ENCODE results near the gene FAM222B.
A peak's percentile ranks its signal among the peaks of the same experiment; 100 is the strongest.
"Not testable (repeated sequence)": the region's sequence is repeated elsewhere in the genome, so short reads cannot be mapped to it uniquely, and the experiment has no call there.

FAM222B gene

GRCh38 chr17:28726627-28727491 lies 115.7 kb downstream of the FAM222B start:
- DNase-seq = peak; percentile 97
- Mint-ChIP-seq H3K27ac (peak overlapping the region; percentile 96), H3K4me3 (peak overlapping the region; percentile 92), H3K9me3 (no peaks in the 10 kb centered on the region), H3K36me3 (ENCODE audit: low read depth) (peaks cover 23% of the 10 kb centered on the region), H3K4me1 (peaks cover 57% of the 10 kb centered on the region), H3K27me3 (ENCODE audit: low read depth, poor library complexity) (no peaks in the 10 kb centered on the region)
- TF ChIP-seq CTCF (IDR thresholded peaks at IDR 0.05) = peak; percentile 98

- Mint-ChIP-seq H3K27ac (peak within 1 kb of the TSS; percentile 96), H3K27me3 (ENCODE audit: low read depth, poor library complexity) (no peaks in the 10 kb centered on the region), H3K4me1 (peaks cover 64% of the 10 kb centered on the region), H3K9me3 (no peaks in the 10 kb centered on the region), H3K36me3 (ENCODE audit: low read depth) (peaks cover 27% of the 10 kb centered on the region), H3K4me3 (peak within 1 kb of the TSS; percentile 92)
- DNase-seq = peak; percentile 80
- no peak for TF ChIP-seq CTCF (IDR thresholded peaks at IDR 0.05)
Measured at GRCh38 chr17:28726226-28726626, 116.4 kb downstream of the FAM222B start, which contains the start of gene TLCD1. TSS of gene TLCD1 (minus strand) at chr17:28726233. CDS start at chr17:28726097, 136 bp downstream.

- Mint-ChIP-seq H3K9me3 (no peaks in the 10 kb centered on the region), H3K4me3 (peak overlapping the region; percentile 84)
- no peak for DNase-seq
Measured at GRCh38 chr17:28725660-28726225, 116.8 kb downstream of the FAM222B start.

GRCh38 chr17:28725166-28725659 lies 117.4 kb downstream of the FAM222B start:
- no peak for TF ChIP-seq CTCF (IDR thresholded peaks at IDR 0.05)
- Mint-ChIP-seq H3K27ac (peak overlapping the region; percentile 86), H3K4me1 (peaks cover 74% of the 10 kb centered on the region), H3K36me3 (ENCODE audit: low read depth) (peaks cover 38% of the 10 kb centered on the region), H3K9me3 (no peaks in the 10 kb centered on the region), H3K27me3 (ENCODE audit: low read depth, poor library complexity) (peaks cover under 1% of the 10 kb centered on the region), H3K4me3 (peak overlapping the region; percentile 84)
- DNase-seq = no peak

More at GRCh38 chr17:28725660-28726225, 116.8 kb downstream of the FAM222B start:
- no peaks in the 10 kb centered on the region for H3K27me3 Mint-ChIP-seq (ENCODE audit: low read depth, poor library complexity)
- peaks cover 32% of the 10 kb centered on the region for H3K36me3 Mint-ChIP-seq (ENCODE audit: low read depth)
- no peak for TF ChIP-seq CTCF (IDR thresholded peaks at IDR 0.05)
- peaks cover 69% of the 10 kb centered on the region for H3K4me1 Mint-ChIP-seq
- peak overlapping the region; percentile 86 for H3K27ac Mint-ChIP-seq

- no peak for DNase-seq
- Mint-ChIP-seq H3K4me1 (peaks cover 76% of the 10 kb centered on the region), H3K36me3 (ENCODE audit: low read depth) (peaks cover 42% of the 10 kb centered on the region), H3K4me3 (peak overlapping the region; percentile 84), H3K27ac (peak overlapping the region; percentile 86), H3K27me3 (ENCODE audit: low read depth, poor library complexity) (peaks cover 5% of the 10 kb centered on the region), H3K9me3 (no peaks in the 10 kb centered on the region)
- no peak for TF ChIP-seq CTCF (IDR thresholded peaks at IDR 0.05)
Measured at GRCh38 chr17:28724500-28725165, 118.0 kb downstream of the FAM222B start.

- not testable (repeated sequence) for H3K9me3 Mint-ChIP-seq; H3K27me3 Mint-ChIP-seq (ENCODE audit: low read depth, poor library complexity); DNase-seq
- peak overlapping the region; percentile 84 for H3K4me3 Mint-ChIP-seq
- H3K36me3 Mint-ChIP-seq (ENCODE audit: low read depth) = peaks cover 42% of the 10 kb centered on the region
- peaks cover 78% of the 10 kb centered on the region for H3K4me1 Mint-ChIP-seq
- H3K27ac Mint-ChIP-seq = peak overlapping the region; percentile 86
Measured at GRCh38 chr17:28723836-28724499, 118.6 kb downstream of the FAM222B start.

All from nephron progenitor cell (in vitro differentiated cells).